GM18507 (cell line): ENCODE results near the gene ZDHHC11.
"Not testable (repeated sequence)": the region's sequence is repeated elsewhere in the genome, so short reads cannot be mapped to it uniquely, and the experiment has no call there.

Source experiments
- DNase-seq: peaks from one replicate; pipeline ENCODE4 v3.0.0; 2011; ENCODE audit warnings: low read depth; ENCODE audit not compliant: insufficient read length; ENCODE audit errors: extremely low spot score
- FAIRE-seq: peaks from 2 replicates; lab custom pipeline; 2011; peaks lifted over from hg19 to GRCh38; lab: Jason Lieb, UNC

The ZDHHC11 gene

GRCh38 chr5:771087-771781 is 79.6 kb downstream of the ZDHHC11 start:
- not testable (repeated sequence) for DNase-seq, FAIRE-seq

- DNase-seq, result not testable (repeated sequence)
Measured at GRCh38 chr5:770585-770984, 80.2 kb downstream of the ZDHHC11 start.

DNA sequence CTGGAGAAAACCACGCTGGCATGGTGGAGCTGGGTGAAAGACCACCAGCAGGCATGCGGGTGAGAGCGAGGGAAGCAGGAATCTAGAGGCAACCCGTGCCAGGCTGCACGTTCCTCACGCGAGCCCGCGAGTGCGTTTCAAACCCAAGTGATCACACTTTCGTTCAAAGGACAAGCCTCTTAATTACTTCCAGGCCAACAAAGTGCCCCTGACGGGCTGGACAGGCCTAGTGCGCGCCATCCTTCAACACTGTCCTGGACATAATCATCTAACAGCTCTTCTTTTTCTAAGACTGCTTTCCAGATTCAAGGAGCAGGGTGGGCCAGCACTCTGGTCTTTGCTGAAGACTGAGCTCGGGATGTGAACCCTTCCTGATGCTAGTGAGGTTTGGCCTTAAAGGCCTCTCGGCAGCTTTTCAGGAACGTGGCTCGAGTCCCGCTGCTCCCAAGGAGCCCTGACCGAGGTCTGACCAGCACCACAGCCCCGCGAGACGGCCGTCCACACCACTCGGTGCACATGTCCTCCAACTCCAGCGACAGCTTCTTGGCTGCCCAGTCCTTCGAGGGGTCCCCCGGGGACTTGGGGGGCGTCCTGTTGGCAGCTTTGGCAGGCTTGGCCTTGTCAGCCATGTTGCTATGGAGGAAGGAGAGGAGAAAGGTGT is 81.2 kb downstream of the ZDHHC11 start:
- FAIRE-seq, DNase-seq: not testable (repeated sequence)

More at GRCh38 chr5:770585-770984, 80.2 kb downstream of the ZDHHC11 start:
- not testable (repeated sequence) for FAIRE-seq

DNA sequence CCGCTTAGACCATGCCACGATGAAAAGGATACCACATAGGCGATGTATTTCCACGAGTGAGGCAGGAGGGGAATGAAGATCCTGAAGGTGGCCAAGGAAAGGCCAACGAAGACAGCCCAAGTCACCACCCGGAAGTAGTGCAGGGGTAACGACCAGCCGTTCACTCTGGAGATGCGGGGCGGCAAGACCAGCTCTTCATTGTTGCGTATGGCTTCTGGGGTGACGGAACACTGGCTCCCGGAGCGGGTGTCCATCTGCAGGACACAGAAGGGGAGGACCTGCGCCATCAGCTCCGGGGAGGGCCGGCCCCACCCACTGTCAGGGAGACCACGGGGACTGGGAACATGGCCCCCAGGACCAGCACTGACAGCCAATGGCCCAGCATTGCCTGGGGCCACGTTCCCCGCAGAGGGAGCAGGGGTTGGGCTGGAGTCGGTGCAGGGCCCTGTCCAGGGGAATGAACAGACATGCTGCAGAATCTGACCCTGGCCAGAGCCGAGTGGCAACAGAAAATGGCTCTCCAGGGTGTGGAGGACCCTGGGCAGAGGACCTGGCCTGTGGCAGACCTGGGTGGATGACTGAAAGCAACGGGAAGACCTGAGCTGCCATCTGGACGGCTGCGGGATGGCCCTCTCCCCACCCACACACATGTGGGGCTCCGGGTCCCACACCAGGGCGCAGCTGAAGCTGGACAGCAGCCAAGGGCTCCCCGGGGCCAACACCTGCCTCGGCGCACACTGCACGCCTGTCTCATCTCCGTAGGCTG is 83.9 kb downstream of the ZDHHC11 start:
- FAIRE-seq, result no peak

DNA sequence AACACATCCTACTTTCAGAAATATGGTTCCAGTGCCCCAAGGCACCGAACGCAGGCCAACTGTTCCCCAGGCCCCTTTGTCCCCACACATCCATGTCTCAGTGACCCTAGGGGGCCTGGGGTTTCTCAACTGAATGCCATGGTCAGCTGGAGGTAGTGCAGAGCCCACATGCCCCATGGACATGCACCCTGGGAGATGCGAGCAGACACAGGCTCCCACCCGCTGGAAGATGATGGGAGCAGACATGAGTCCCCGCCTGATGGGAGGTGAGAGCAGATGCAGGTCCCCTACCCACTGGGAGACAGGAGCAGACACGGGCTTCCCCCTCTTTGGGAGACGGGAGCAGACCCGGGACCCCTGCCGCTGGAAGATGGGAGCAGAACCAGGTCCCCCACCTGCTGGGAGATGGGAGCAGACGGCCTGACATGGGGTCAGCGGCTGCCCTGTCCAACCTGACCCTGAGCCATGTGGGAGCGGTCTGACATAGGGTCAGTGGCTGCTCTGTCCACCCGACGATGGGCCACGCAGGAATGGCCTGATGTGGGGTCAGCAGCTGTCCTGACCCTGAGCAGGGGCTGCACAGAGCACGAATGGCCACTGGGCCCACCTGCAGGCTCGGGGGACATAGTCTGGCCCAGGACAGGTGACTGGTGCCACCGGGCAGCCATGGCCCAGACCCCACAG is 84.7 kb downstream of the ZDHHC11 start:
- DNase-seq (no peak), FAIRE-seq (no peak)

More for the DNA sequence above, 83.9 kb downstream of the ZDHHC11 start:
- no peak for DNase-seq

DNA sequence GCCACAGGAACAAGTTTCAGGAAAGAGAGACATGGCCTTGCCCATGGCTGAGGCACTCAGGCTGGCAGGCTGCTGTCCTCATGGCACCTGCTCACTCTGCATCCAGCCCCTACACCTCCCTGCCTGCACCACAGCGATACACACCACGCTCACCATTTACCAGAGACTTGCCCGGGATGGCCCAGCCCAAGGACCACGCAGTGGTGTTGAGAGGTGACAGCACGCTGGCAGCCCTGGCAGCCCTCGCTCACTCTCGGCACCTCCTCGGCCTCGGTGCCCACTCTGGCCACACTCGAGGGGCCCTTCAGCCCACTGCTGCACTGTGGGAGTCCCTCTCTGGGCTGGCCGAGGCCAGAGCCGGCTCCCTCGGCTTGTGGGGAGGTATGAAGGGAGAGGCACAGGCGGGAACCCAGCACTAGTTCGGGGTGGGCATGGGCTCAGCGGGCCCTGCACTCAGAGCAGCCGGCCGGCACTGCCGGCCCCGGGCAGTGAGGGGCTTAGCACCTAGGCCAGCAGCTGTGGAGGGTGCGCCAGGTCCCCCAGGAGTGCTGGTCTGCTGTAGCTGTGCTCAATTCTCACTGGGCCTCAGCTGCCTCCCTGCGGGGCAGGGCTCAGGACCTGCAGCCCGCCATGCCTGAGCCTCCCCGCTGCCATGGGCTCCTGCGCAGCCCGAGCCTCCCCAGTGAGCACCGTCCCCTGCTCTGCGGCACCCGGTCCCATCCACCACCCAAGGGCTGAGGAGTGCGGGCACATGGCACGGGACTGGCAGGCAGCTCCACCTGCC is 86.6 kb downstream of the ZDHHC11 start:
- DNase-seq, result no peak
- no peak for FAIRE-seq

GRCh38 chr5:763397-763796 is 87.4 kb downstream of the ZDHHC11 start:
- FAIRE-seq, result no peak
- DNase-seq, result no peak

- not testable (repeated sequence) for DNase-seq, FAIRE-seq
Measured at GRCh38 chr5:762996-763395, 87.8 kb downstream of the ZDHHC11 start.

DNA sequence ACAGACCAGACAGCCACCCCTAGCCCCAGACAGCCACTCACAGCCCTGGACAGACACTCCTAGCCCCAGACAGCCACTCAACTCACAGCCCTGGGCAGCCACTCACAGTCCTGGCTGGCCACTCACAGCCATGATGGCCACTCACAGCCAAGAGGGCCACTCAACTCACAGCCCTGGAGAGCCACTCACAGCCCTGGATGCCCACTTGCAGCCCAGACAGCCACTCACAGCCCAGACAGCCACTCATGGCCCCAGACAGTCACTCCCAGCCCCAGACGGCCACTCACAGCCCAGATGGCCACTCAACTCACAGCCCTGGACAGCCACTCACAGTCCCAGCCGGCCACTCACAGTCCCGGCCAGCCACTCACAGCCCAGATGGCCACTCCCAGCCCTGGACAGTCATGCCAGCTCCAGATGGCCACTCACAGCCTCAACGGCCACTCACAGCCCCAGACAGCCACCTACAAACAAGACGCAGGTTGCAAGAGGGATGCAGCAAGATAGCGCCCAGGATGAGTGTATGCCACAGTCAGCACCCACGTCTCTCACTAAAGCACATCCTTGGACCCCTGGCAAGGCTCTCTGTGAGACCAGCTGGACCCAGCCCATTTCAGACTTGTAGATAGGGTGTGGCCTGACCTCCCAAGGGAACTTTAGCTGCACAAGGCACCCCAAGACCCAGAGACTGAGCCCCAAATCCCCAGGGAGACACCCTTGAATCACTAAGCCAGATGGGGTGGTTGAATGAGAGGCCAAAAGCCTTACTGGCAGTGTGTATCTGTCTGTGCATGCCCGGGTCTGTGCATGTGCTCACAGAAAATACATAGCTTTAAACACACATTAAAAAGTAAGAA is 88.7 kb downstream of the ZDHHC11 start:
- FAIRE-seq (no peak), DNase-seq (no peak)

DNA sequence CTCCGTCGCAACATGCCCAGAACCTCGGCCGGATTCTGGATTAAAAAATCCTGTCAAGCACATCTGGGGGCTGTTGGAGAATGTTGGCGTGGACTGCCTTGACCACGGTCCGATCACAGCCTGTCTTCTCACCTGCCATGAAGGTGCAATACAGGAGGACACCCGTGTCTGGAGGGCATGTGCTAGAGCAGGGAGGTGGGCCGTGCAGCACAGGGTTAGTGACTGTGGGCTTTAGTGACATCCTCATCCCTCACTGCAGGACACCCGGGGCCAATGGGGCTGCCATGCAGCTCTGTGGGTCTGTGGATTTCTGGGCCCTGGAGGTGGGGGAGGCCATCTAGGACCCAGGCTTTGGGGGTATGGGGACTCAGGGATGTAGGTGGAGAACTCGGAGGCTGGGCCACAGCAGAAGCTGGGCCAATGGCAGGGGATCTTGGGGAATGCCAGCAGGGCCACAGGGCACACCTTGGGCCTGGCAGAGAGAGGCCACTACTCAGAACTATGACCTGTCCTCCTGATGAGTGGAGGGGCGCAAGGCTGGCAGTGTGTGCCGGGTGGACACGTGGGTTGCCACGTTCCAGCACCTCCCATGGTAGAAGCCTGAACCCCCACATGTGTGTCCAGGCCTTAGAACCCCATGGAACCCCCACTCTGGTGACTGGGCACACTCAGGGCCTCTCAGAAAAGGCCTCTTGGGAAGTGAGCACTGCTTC is 89.6 kb downstream of the ZDHHC11 start:
- no peak for FAIRE-seq
- no peak for DNase-seq

DNA sequence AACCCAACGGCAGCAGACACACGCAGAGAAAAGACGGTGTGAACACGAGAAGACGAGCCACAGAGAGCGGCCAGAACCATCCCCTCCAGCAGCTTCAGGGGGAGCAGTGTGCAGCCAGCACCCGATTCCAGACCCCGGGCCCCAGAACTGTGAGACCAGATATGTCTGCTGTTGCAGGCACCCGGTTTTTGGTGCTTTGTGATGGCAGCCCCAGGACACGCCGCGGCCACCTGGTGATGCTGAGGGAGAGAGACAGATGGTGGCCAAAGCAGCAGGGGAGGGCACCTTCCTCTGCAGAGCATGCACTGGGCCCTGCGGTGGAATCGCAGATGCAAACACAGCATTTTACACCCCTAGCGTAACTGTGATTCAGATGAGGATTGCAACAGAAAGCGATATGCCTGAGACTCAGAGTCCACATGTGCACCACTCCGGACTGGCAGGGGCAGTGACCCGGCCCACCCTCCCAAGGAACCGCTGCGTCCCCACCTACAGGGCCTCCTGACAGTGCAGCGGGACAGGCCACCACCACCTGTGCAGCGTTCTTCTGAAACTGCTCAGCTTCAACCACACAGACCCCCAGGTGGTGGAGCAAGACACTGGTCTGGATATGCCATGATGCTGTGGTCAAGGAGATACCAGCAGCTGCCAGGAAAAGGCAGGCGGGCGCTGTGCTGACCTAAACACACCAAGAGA is 90.3 kb downstream of the ZDHHC11 start:
- FAIRE-seq (no peak), DNase-seq (no peak)

DNA sequence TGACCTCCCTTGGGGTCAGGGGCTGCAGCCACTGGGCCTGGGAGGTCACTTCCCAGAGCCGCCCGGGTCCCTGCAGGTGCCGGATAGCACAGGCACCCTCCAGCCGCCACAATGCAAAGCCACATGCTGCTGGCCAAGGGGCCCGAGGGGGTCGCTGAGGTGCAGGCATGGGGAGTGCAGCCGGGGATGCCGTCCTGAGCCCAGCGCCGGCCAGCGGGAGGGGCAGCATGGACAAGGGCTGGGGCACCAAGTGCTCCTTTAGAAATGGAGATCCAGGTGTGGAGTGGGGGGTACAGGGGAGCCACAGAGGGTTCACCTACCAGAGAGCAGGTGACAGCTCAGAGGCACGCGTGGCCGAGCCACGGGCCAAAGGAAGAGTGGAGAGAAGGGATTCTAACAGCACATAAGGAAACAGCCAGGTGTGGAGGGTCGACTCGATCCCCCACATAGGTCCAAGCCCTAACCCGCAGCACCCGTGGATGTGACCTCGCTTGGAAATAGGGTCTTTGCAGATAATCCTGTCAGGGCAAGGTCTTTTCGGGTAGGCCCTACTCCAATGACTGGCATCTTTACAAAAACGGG is 90.9 kb downstream of the ZDHHC11 start:
- FAIRE-seq (no peak), DNase-seq (no peak)

GRCh38 chr5:759111-759751 is 91.6 kb downstream of the ZDHHC11 start:
- DNase-seq (no peak), FAIRE-seq (no peak)

GRCh38 chr5:758698-759053 is 92.1 kb downstream of the ZDHHC11 start:
- DNase-seq (no peak), FAIRE-seq (no peak)

DNA sequence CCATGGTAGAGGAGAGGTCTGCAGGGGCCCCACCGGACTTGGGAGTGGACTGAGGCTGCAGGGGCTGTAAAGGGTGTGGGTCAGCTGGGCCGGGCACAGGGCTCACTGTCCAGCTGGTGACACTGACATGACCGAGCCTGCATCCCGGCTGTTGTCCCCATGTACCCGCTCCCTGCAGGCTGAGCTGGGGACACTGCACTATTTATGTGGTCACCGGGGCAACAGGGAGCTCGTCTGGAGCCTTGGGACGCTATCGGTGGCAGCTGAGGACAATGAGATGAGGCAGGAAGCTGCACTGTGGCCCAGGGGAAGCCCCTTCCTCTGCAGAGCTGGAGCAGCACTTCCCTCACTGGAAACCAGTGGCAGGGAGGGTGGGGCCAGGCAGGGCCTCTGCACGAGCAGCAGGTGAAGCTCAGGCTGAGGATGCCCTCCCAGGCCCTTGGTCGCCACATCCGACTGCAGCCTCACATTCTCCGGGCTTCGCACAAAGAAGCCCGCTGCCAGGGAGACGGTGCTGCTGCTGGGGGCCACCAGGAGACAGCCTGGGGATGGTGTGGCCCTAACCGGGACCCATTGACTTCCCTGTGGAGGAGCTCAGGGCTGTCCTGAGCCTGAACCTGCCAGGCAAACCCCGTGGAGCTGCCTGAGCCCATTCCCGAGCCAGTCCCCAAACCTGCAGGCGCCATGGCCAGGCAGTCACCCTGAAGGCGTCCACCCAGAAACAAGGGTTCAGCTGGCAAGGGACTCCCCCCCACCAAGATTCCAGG is 92.7 kb downstream of the ZDHHC11 start:
- FAIRE-seq (no peak), DNase-seq (no peak)
